MCF 10A (cell line): ENCODE data around the gene SLAMF1. TPM values are rescaled to one million over a fixed set of nuclear protein-coding genes. Genes with fewer than 3 reads are reported as not detected.

Experiments used
- BruUV-seq: library from RNA; stranded (reverse); fragments of 400-500 nt; replicated peaks from 2 replicates; lab custom pipeline; 2021; lab: Mats Ljungman, UMichigan
- CTCF ChIA-PET: fragments of 300-600 bp; sonication (Branson Sonifier 250); formaldehyde crosslinking; extraction: SDS; loops from one replicate; lab custom pipeline; 2021; ENCODE audit warnings: antibody characterized with exemption, inconsistent platforms; lab: Yijun Ruan, JAX
- POLR2A ChIA-PET: fragments of 300-600, 350-650 bp; sonication (Branson Sonifier 250); formaldehyde crosslinking; extraction: SDS; loops from one replicate; lab custom pipeline; 2020; ENCODE audit warnings: antibody characterized with exemption, inconsistent platforms; lab: Yijun Ruan, JAX
- DNase-seq: peaks from one replicate; pipeline ENCODE4 v3.0.0-alpha.2; 2018; ENCODE audit not compliant: unreplicated experiment
- H3K27ac Mint-ChIP-seq: one replicate; pipeline ENCODE4 v1.8.0; 2022; ENCODE audit warnings: mild to moderate bottlenecking, low read depth, mixed read lengths; ENCODE audit not compliant: unreplicated experiment
- H3K27me3 Mint-ChIP-seq: one replicate; pipeline ENCODE4 v1.8.0; 2022; ENCODE audit warnings: mixed read lengths; ENCODE audit not compliant: insufficient read depth, unreplicated experiment
- H3K36me3 Mint-ChIP-seq: one replicate; pipeline ENCODE4 v1.8.0; 2022; ENCODE audit warnings: mild to moderate bottlenecking, moderate library complexity, mixed read lengths; ENCODE audit not compliant: insufficient read depth, unreplicated experiment
- H3K4me1 Mint-ChIP-seq: one replicate; pipeline ENCODE4 v1.8.0; 2022; ENCODE audit warnings: mixed read lengths; ENCODE audit not compliant: insufficient read depth, unreplicated experiment
- H3K4me3 Mint-ChIP-seq: one replicate; pipeline ENCODE4 v1.8.0; 2022; ENCODE audit warnings: mild to moderate bottlenecking, moderate library complexity, mixed read lengths; ENCODE audit not compliant: unreplicated experiment
- H3K9me3 Mint-ChIP-seq: one replicate; pipeline ENCODE4 v1.8.0; 2022; ENCODE audit warnings: mixed read lengths; ENCODE audit not compliant: unreplicated experiment
- intact Hi-C: fragments of 100-400 bp; cut with micrococcal nuclease; formaldehyde crosslinking; loops from 2 replicates; pipeline ENCODE4 v1.14.1; 2022
- total RNA-seq: library from RNA; stranded (reverse); gene quantifications from 2 replicates; pipeline ENCODE4 v1.2.3, GENCODE V29; 2022
- TF ChIP-seq, protein P1 (sequence below): fragments of 200-600 bp; IDR thresholded peaks from one replicate; pipeline ENCODE4 v1.8.0; 2022; ENCODE audit warnings: antibody characterized with exemption, mild to moderate bottlenecking; ENCODE audit not compliant: unreplicated experiment

Gene SLAMF1
- total RNA-seq, 1 experiment from 2014 or later: not detected

DNA sequence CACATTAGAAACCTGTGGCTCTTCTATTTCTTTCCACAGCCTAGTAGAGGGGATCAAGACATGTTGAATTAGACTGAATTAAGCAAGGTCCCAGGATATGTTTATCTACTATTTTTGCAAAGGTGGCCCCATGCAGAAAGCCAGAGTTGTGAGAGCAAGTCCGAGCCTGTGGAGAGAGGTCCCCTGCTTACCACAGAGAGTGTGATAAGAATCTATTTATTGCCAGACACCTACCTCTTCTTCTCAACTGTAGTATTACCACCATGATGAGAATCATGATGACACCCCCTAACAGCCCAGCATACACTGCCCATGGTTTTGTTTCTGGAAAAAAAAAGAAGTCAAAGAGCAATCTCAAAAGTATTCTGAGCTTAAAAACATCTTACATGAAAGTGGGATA lies 23.0 kb downstream of the SLAMF1 start:
- no TSS peak for BruUV-seq
- ChIA-PET POLR2A (no interaction called here), CTCF (interaction anchor here (2.2 to 7.8 kb wide), 2 partner anchors 16 to 51 kb away, joined by 6 to 77 read pairs; no protein-coding TSS in a partner anchor)
- H3K27me3 Mint-ChIP-seq: peaks cover 46% of the 10 kb centered on the region
- TF ChIP-seq, protein P1, sequence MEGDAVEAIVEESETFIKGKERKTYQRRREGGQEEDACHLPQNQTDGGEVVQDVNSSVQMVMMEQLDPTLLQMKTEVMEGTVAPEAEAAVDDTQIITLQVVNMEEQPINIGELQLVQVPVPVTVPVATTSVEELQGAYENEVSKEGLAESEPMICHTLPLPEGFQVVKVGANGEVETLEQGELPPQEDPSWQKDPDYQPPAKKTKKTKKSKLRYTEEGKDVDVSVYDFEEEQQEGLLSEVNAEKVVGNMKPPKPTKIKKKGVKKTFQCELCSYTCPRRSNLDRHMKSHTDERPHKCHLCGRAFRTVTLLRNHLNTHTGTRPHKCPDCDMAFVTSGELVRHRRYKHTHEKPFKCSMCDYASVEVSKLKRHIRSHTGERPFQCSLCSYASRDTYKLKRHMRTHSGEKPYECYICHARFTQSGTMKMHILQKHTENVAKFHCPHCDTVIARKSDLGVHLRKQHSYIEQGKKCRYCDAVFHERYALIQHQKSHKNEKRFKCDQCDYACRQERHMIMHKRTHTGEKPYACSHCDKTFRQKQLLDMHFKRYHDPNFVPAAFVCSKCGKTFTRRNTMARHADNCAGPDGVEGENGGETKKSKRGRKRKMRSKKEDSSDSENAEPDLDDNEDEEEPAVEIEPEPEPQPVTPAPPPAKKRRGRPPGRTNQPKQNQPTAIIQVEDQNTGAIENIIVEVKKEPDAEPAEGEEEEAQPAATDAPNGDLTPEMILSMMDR: no peak
- H3K27ac Mint-ChIP-seq: no peak overlapping the region
- peaks cover 6% of the 10 kb centered on the region for H3K9me3 Mint-ChIP-seq
- DNase-seq: no peak
- no peaks in the 10 kb centered on the region for H3K4me1 Mint-ChIP-seq
- H3K36me3 Mint-ChIP-seq: no peaks in the 10 kb centered on the region
- H3K4me3 Mint-ChIP-seq: no peak overlapping the region
- intact Hi-C loops: no loop called here

DNA sequence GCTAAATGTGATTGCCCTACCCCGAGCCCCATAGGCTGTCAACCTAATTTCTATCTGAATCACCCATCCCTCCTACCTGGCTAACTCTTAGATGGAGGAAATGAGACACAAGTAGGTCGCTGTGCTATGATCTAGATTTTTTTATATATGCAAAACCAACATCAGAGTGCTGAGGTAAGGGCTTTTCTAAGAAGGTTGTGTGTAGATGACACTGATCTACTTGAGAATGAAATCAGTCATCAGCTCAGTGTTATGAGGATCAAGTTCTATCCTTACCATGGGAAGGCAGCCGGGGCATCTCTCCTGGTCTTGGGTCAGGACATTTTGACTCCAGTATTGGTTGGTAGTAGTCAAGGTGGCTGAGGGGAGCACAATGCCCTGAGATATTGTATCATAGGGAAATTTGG lies 23.6 kb downstream of the SLAMF1 start:
- no peak overlapping the region for H3K27ac Mint-ChIP-seq
- intact Hi-C loops: no loop called here
- DNase-seq: no peak
- no peaks in the 10 kb centered on the region for H3K4me1 Mint-ChIP-seq
- TF ChIP-seq, protein P1: no peak
- BruUV-seq: no TSS peak
- ChIA-PET CTCF (interaction anchor here (0.9 to 7.8 kb wide), 4 partner anchors 15 to 195 kb away, joined by 3 to 77 read pairs (median 4); no protein-coding TSS in a partner anchor), POLR2A (no interaction called here)
- no peak overlapping the region for H3K4me3 Mint-ChIP-seq
- no peaks in the 10 kb centered on the region for H3K36me3 Mint-ChIP-seq
- H3K9me3 Mint-ChIP-seq: peaks cover 8% of the 10 kb centered on the region
- peaks cover 46% of the 10 kb centered on the region for H3K27me3 Mint-ChIP-seq

GRCh38 chr1:160622501-160623226 lies 24.2 kb downstream of the SLAMF1 start:
- BruUV-seq: no TSS peak
- Mint-ChIP-seq H3K4me3 (no peak overlapping the region), H3K4me1 (no peaks in the 10 kb centered on the region), H3K36me3 (no peaks in the 10 kb centered on the region), H3K27me3 (peaks cover 46% of the 10 kb centered on the region), H3K27ac (no peak overlapping the region), H3K9me3 (peaks cover 8% of the 10 kb centered on the region)
- ChIA-PET CTCF (interaction anchor here (0.7 to 7.8 kb wide), 5 partner anchors 15 to 194 kb away, joined by 3 to 77 read pairs (median 4); no protein-coding TSS in a partner anchor), POLR2A (no interaction called here)
- TF ChIP-seq, protein P1: no peak
- no peak for DNase-seq
- intact Hi-C loops: no loop called here

DNA sequence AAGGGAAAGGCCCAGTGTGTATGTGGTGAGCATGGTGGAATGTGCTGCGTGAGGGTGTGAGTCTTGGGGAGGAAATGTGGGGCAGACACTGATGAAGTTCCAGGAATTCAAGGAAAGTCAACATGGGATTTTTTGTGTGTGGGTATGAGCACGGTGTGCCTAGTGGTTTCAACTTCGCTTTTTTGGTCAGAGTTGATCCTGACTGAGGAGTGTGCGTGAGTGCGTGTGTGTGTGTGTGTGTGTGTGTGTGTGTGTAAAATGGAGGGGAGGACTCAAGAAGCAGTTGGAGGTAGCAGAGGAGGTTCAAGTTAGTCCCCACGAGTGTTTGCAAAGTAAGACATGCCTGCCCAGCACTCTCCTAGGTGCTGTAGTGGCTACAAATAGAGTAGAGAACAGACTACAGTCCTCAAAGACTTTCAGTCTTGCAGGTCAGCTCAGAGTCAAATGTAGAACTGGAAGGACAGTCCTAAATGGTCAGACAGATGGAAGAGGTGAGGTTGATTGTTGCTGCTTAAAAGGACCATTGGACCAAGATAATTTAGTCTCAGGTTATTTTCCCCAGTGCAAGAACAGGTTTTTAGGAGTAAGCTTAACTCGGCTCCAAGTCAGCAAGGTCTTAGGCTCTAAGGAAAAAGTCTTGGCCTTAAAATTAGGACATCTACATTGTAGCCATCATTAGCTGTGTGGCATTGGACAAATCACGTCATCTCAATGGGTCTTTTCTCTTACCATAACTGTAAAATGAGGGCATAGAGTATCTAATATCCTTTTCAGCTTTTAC lies 25.0 kb downstream of the SLAMF1 start:
- no peaks in the 10 kb centered on the region for H3K36me3 Mint-ChIP-seq
- no peak overlapping the region for H3K27ac Mint-ChIP-seq
- H3K4me1 Mint-ChIP-seq: no peaks in the 10 kb centered on the region
- no peak for DNase-seq
- ChIA-PET POLR2A (interaction anchor here (0.8 kb wide), 1 partner anchor 329 kb away, joined by 3 read pairs; no protein-coding TSS in a partner anchor), CTCF (interaction anchor here (0.7 to 7.8 kb wide), 5 partner anchors 14 to 576 kb away, joined by 3 to 77 read pairs (median 4); no protein-coding TSS in a partner anchor)
- TF ChIP-seq, protein P1: no peak
- H3K27me3 Mint-ChIP-seq: peaks cover 42% of the 10 kb centered on the region
- peaks cover 8% of the 10 kb centered on the region for H3K9me3 Mint-ChIP-seq
- BruUV-seq: no TSS peak
- intact Hi-C loops: no loop called here
- H3K4me3 Mint-ChIP-seq: no peak overlapping the region
